Measurements from ENCODE around the gene TMED7.

- TF ChIP-seq CTCF (IDR thresholded peaks at IDR 0.05) (no peak), POLR2A (IDR thresholded peaks at IDR 0.05) (no peak)
Observed at GRCh38 chr5:115616472-115616871, 9.4 kb downstream of the TMED7 start.
